ENCODE results near the gene NRG2.

NRG2 gene

DNA sequence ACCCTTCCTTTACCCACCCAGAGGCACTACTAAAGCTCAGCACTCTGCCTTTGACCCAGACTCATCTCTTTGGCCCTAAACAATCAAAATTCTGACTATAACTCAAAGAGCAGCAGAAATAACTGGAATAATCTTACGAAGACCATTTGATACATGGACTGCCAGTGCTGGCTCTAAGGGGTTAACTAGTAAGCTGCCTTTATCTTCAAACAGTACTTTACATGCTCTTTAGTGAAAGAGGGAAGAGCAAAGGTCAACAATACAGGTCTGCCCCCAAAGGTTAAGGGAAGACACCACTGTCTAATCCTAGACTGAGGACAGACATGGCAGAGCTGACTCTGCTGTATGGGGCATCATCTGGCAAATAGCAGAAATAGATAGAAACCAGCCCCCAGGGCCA lies 45.8 kb downstream of the NRG2 start:
- Mint-ChIP-seq H3K27ac (ENCODE audit: low read depth) (no peak overlapping the region), H3K9me3 (no peaks in the 10 kb centered on the region), H3K4me1 (no peaks in the 10 kb centered on the region), H3K27me3 (peaks cover 77% of the 10 kb centered on the region), H3K36me3 (ENCODE audit: insufficient read depth) (no peaks in the 10 kb centered on the region), H3K4me3 (no peak overlapping the region)
- ATAC-seq (replicated peaks; ENCODE audit: extremely low read depth, poor library complexity, severe bottlenecking) (no peak), DNase-seq (ENCODE audit: low spot score in 2 of 2) (no peak)

DNA sequence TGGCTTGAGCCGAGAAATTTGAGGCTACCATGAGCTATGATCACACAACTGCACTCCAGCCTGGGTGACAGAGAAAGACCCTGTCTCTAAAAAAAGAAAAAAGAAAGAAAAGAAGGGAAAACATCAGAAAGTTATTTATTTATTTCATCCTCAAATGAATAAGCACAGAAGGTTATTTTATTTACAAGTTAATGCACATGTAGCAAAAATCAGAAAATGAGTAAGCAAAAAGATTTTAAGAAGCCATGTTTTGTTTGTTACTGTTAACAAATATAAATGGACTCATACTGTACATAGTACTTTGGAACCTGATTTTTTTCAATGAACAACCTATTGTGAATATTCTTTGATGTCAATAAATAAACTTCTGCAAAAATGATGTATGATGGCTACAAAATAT lies 47.2 kb downstream of the NRG2 start:
- Mint-ChIP-seq H3K27ac (ENCODE audit: low read depth) (no peak overlapping the region), H3K27me3 (peaks cover 71% of the 10 kb centered on the region), H3K4me3 (no peak overlapping the region), H3K9me3 (no peaks in the 10 kb centered on the region), H3K4me1 (no peaks in the 10 kb centered on the region), H3K36me3 (ENCODE audit: insufficient read depth) (no peaks in the 10 kb centered on the region)
- ATAC-seq (replicated peaks; ENCODE audit: extremely low read depth, poor library complexity, severe bottlenecking) (no peak), DNase-seq (ENCODE audit: low spot score in 2 of 2) (no peak)

GRCh38 chr5:139994234-139994633 lies 48.9 kb downstream of the NRG2 start:
- Mint-ChIP-seq H3K4me1 (no peaks in the 10 kb centered on the region), H3K36me3 (ENCODE audit: insufficient read depth) (no peaks in the 10 kb centered on the region), H3K4me3 (no peak overlapping the region), H3K27me3 (peaks cover 61% of the 10 kb centered on the region), H3K9me3 (no peaks in the 10 kb centered on the region), H3K27ac (ENCODE audit: low read depth) (no peak overlapping the region)
- ATAC-seq (replicated peaks; ENCODE audit: extremely low read depth, poor library complexity, severe bottlenecking) = no peak
- no peak for DNase-seq (ENCODE audit: low spot score in 2 of 2)

DNA sequence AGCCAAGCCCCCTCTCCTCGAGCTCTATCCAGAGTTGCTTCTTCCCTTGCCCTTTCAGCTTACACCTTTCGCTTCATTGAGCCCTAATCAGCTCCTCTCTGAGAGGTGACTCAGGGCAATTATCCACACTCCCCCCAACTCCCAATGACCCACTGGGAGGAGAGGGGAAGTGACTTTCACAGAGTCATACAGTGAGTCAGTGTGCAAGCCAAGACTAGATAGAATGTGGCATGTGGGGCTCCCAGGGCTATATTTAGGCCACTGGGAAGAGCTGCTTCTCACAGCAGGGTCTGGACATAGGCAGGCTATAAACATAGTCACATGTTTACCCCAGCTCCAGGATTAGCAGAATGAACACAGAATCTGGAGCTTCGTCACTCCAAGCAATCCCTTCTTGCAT lies 57.4 kb downstream of the NRG2 start:
- DNase-seq (ENCODE audit: low spot score in 2 of 2) (no peak), ATAC-seq (replicated peaks; ENCODE audit: extremely low read depth, poor library complexity, severe bottlenecking) (no peak)
- peaks cover 2% of the 10 kb centered on the region for H3K36me3 Mint-ChIP-seq (ENCODE audit: insufficient read depth)
- peaks cover 47% of the 10 kb centered on the region for H3K27me3 Mint-ChIP-seq
- H3K4me1 Mint-ChIP-seq = no peaks in the 10 kb centered on the region
- H3K4me3 Mint-ChIP-seq = no peak overlapping the region
- H3K27ac Mint-ChIP-seq (ENCODE audit: low read depth) = no peak overlapping the region
- H3K9me3 Mint-ChIP-seq = no peaks in the 10 kb centered on the region

DNA sequence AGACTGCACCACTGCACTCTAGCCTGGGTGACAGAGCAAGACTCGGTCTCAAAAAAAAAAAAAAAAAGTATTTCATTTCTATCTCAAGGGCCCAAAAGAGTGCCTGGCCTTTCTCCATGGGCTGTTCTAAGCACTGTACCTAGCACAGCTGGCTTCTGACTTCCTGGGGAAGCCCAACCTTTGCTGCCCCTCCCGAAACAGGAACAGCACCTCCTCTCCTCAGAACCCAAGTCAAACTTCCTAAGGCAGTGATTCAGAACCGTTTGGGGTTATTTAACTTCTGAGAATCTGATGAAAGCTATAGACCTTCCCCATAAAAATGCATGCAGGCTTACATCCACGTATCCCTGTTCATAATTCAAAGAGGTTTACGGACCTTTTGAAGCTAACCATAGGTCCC lies 57.8 kb downstream of the NRG2 start:
- no peak for DNase-seq (ENCODE audit: low spot score in 2 of 2)

GRCh38 chr5:139984816-139985215 lies 58.3 kb downstream of the NRG2 start:
- no peak for DNase-seq (ENCODE audit: low spot score in 2 of 2)
- no peaks in the 10 kb centered on the region for H3K4me1 Mint-ChIP-seq
- no peak for ATAC-seq (replicated peaks; ENCODE audit: extremely low read depth, poor library complexity, severe bottlenecking)
- H3K36me3 Mint-ChIP-seq (ENCODE audit: insufficient read depth) = peaks cover 2% of the 10 kb centered on the region
- H3K4me3 Mint-ChIP-seq = no peak overlapping the region
- H3K27ac Mint-ChIP-seq (ENCODE audit: low read depth) = no peak overlapping the region
- peaks cover 56% of the 10 kb centered on the region for H3K27me3 Mint-ChIP-seq
- no peaks in the 10 kb centered on the region for H3K9me3 Mint-ChIP-seq

More for the DNA sequence above, 57.8 kb downstream of the NRG2 start:
- no peak overlapping the region for H3K4me3 Mint-ChIP-seq
- no peak overlapping the region for H3K27ac Mint-ChIP-seq (ENCODE audit: low read depth)
- H3K36me3 Mint-ChIP-seq (ENCODE audit: insufficient read depth) = peaks cover 2% of the 10 kb centered on the region
- peaks cover 51% of the 10 kb centered on the region for H3K27me3 Mint-ChIP-seq
- no peak for ATAC-seq (replicated peaks; ENCODE audit: extremely low read depth, poor library complexity, severe bottlenecking)
- H3K9me3 Mint-ChIP-seq = no peaks in the 10 kb centered on the region
- H3K4me1 Mint-ChIP-seq = no peaks in the 10 kb centered on the region

DNA sequence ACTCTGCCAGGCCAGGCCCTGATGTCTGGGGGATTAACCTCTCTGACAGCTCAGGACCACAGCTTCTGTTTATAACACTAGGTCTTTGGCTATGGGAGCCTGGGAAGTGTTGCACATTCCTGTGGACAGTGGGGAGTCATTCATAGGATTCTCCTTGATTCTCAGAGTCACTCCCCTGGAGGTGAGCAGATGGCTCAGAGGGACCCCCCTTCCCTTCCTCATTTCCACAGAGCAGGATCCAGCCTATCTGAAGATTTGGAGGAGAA lies 60.2 kb downstream of the NRG2 start:
- no peak overlapping the region for H3K4me3 Mint-ChIP-seq

DNA sequence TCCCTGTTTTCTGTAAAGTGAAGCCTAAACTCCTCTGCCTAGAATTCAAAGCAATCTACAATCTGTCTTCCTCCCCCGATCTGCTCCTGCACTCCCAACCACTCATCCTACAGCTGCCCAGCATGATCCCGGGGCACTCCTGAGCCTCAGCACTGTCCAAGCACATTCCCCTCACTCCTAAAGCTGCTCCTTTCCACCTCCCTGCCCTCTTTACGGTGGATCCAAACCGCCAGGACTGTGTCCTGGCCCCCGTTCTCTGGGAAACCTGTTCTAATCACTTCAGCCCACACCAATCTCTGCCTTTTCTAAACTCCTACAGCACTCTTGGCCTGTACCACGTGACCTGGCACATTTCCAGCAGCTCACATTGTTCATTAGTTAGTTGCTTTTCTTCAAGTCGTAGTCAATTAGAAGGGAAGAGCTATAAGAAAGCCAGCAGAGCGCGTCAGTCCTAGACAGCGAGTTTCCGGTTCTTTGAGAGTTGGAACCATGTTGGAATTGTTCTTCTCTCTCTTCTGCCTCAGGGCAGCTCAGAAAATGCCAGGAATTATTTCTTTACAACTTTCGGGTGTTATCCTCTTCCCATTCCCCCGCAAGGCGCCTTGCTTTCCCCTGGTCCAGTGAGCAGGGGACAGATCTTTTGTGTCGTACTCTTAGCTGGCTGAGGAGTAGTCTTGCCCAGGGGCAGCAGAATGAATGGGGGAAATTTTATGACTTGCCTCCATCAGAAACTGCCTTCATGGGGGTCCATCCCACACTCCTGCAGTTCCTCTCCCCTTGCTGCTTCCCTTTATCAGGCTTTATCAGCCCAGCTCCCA lies 60.7 kb downstream of the NRG2 start:
- Mint-ChIP-seq H3K36me3 (ENCODE audit: insufficient read depth) (peaks cover 2% of the 10 kb centered on the region), H3K27ac (ENCODE audit: low read depth) (no peak overlapping the region), H3K27me3 (peaks cover 60% of the 10 kb centered on the region), H3K4me3 (no peak overlapping the region), H3K9me3 (no peaks in the 10 kb centered on the region), H3K4me1 (no peaks in the 10 kb centered on the region)
- DNase-seq (ENCODE audit: low spot score in 2 of 2) (no peak), ATAC-seq (replicated peaks; ENCODE audit: extremely low read depth, poor library complexity, severe bottlenecking) (no peak)

More for the DNA sequence above, 60.2 kb downstream of the NRG2 start:
- ATAC-seq (replicated peaks; ENCODE audit: extremely low read depth, poor library complexity, severe bottlenecking) (no peak), DNase-seq (ENCODE audit: low spot score in 2 of 2) (no peak)
- Mint-ChIP-seq H3K9me3 (no peaks in the 10 kb centered on the region), H3K4me1 (no peaks in the 10 kb centered on the region), H3K27ac (ENCODE audit: low read depth) (no peak overlapping the region), H3K36me3 (ENCODE audit: insufficient read depth) (peaks cover 2% of the 10 kb centered on the region), H3K27me3 (peaks cover 56% of the 10 kb centered on the region)

DNA sequence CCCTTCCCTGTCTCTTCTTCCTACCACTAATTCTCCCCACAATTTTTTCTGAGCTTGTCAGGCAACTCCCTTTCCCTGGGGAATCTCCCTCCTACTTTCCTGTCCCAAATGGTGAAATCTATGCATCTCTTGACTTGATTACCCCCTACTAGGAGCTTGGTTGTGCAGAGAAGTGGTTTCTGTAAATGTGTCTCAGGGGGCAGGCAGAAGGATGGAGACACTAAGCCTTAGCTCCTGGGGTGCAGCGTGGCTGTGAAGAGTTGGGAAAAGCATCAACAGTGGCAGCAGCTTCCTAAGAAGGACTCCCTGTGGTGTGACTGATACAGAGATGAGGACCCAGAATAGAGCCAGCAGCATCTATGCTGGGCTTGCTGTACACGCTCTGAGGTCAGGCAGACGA lies 62.3 kb downstream of the NRG2 start:
- no peak for ATAC-seq (replicated peaks; ENCODE audit: extremely low read depth, poor library complexity, severe bottlenecking)
- peaks cover 2% of the 10 kb centered on the region for H3K36me3 Mint-ChIP-seq (ENCODE audit: insufficient read depth)
- no peaks in the 10 kb centered on the region for H3K4me1 Mint-ChIP-seq
- H3K27ac Mint-ChIP-seq (ENCODE audit: low read depth) = no peak overlapping the region
- no peak for DNase-seq (ENCODE audit: low spot score in 2 of 2)
- no peak overlapping the region for H3K4me3 Mint-ChIP-seq
- peaks cover 75% of the 10 kb centered on the region for H3K27me3 Mint-ChIP-seq
- no peaks in the 10 kb centered on the region for H3K9me3 Mint-ChIP-seq

- Mint-ChIP-seq H3K36me3 (ENCODE audit: insufficient read depth) (peaks cover 2% of the 10 kb centered on the region), H3K9me3 (no peaks in the 10 kb centered on the region), H3K4me1 (no peaks in the 10 kb centered on the region), H3K27me3 (peaks cover 80% of the 10 kb centered on the region), H3K4me3 (no peak overlapping the region), H3K27ac (ENCODE audit: low read depth) (no peak overlapping the region)
- ATAC-seq (replicated peaks; ENCODE audit: extremely low read depth, poor library complexity, severe bottlenecking) = no peak
- no peak for DNase-seq (ENCODE audit: low spot score in 2 of 2)
Observed at GRCh38 chr5:139979943-139980342, 63.2 kb downstream of the NRG2 start.

GRCh38 chr5:139979518-139979917 lies 63.6 kb downstream of the NRG2 start:
- Mint-ChIP-seq H3K9me3 (no peaks in the 10 kb centered on the region), H3K27ac (ENCODE audit: low read depth) (no peak overlapping the region), H3K36me3 (ENCODE audit: insufficient read depth) (peaks cover 2% of the 10 kb centered on the region), H3K4me1 (no peaks in the 10 kb centered on the region), H3K4me3 (no peak overlapping the region), H3K27me3 (peaks cover 84% of the 10 kb centered on the region)
- DNase-seq (ENCODE audit: low spot score in 2 of 2) = no peak
- ATAC-seq (replicated peaks; ENCODE audit: extremely low read depth, poor library complexity, severe bottlenecking) = no peak

DNA sequence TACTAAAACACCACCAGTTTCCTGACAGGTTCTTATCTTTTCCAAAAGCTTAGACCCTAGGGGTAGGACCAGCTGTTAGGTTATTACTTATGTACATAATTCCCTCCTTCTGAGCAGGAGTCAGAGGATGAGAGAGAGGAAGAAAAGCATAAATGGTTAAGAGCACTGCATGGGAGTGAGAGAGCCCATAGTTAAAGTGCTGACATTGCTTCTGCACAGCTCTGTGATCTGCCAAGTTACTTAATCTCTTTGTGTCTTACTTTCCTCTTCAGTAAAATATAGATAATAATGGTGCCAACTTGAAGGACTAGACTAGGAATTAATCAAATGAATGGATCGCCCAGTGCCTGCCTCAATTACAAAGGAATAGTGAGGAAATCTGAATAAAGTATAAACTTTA lies 66.4 kb downstream of the NRG2 start:
- H3K4me3 Mint-ChIP-seq = no peak overlapping the region
- H3K27me3 Mint-ChIP-seq = peaks cover 71% of the 10 kb centered on the region
- no peaks in the 10 kb centered on the region for H3K4me1 Mint-ChIP-seq
- H3K36me3 Mint-ChIP-seq (ENCODE audit: insufficient read depth) = no peaks in the 10 kb centered on the region
- H3K9me3 Mint-ChIP-seq = no peaks in the 10 kb centered on the region
- no peak overlapping the region for H3K27ac Mint-ChIP-seq (ENCODE audit: low read depth)
- ATAC-seq (replicated peaks; ENCODE audit: extremely low read depth, poor library complexity, severe bottlenecking) = no peak
- no peak for DNase-seq (ENCODE audit: low spot score in 2 of 2)

- Mint-ChIP-seq H3K27ac (ENCODE audit: low read depth) (no peak overlapping the region), H3K4me1 (no peaks in the 10 kb centered on the region), H3K4me3 (no peak overlapping the region), H3K27me3 (peaks cover 71% of the 10 kb centered on the region), H3K9me3 (no peaks in the 10 kb centered on the region), H3K36me3 (ENCODE audit: insufficient read depth) (no peaks in the 10 kb centered on the region)
- DNase-seq (ENCODE audit: low spot score in 2 of 2) = no peak
- ATAC-seq (replicated peaks; ENCODE audit: extremely low read depth, poor library complexity, severe bottlenecking) = no peak
Observed at GRCh38 chr5:139975942-139976341, 67.2 kb downstream of the NRG2 start.

Measured in central memory CD8-positive, alpha-beta T cell (primary cell).